HG03432 (cell line): Measurements from ENCODE around the gene SLC4A8.
"Not testable (repeated sequence)": the region's sequence is repeated elsewhere in the genome, so short reads cannot be mapped to it uniquely, and the experiment has no call there.

Experiments used
- ATAC-seq: cut with Tn5 transposase; IDR thresholded peaks from one replicate; pipeline ENCODE4 v1.9.1; 2021; ENCODE audit warnings: mild to moderate bottlenecking, moderate library complexity; ENCODE audit not compliant: unreplicated experiment

Gene SLC4A8

DNA sequence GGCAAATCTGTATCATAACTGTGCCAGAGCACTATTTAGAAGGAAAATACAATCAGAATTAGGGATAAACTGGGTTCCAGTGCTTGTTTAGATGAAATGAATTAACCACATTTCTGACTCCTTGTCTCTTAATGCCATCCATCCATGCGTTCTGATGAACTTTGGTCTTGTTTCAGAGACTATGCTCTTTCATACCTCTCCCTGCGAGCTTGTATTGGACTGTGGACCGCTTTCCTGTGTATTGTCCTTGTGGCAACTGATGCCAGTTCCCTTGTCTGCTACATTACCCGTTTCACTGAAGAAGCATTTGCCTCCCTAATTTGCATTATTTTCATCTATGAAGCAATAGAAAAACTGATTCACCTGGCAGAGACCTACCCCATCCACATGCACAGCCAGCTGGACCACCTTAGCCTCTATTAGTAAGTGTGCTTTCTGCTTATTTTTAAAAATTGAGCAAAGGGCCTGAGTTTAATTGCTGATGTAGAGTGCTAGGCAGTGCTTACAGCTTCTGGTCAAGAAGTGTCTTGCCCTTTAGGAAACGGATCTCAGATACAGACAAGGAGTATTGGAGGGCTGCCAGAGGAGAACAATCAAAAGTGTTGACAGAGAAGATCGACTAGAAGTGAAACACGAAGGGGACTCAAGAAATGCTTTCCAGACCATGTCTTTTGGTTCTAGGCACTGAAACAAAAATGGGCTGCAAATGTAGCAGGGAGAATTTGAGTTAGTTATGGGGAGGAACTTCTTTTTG is 46.7 kb downstream of the SLC4A8 start:
- no peak for ATAC-seq

DNA sequence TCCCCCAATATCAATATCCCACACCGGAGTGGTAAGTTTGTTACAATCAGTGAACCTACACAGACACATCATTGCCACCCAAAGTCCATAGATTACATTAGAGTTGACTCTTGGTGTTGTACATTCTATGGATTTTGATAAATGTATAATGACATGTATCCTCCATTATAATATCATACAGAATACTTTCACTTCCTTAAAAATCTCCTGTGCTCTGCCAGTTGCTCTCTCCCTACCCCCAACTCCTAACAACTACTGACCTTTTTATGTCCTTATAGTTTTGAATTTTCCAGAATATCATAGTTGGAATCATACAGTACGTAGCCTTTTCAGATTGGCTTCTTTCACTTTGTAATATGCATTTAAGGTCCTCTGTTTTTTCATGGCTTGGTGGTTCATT is 48.4 kb downstream of the SLC4A8 start:
- no peak for ATAC-seq

DNA sequence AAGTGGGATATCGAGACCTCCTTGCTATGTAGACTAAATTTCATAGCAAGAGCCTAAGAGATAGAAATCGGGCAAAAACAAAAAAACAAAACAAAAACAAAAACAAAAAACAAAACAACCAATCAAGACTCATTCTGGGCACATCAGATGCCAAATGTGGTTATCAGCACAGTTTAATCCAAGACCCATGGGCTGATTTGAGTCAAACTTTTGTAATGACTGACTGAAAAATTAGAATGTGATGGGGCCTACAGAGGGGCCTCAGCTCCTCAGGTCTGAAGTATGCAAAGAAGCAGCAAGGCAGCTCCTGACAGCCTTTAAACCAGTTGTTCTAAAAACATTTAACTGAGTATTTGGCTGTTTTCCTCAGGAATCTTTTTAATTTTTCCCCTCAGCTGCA is 49.3 kb downstream of the SLC4A8 start:
- no peak for ATAC-seq

DNA sequence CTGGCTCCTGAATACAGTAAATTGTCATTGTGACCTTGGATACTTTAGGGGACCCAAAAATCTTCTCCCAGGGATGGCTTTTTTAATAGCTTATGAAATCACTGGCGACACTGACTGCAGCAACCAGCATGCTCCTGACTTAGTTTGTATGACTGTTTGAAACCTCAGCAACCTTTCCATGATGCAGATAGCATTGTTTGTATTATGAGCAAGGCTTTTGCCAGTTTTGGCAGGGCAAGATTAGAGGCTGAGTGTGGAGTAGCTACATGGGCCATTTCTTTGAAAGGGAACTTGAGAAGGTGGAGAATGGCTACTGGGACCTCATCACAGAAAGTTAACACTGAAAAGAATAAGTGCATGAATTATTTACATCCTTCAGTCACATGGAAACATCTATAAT is 50.9 kb downstream of the SLC4A8 start:
- no peak for ATAC-seq

DNA sequence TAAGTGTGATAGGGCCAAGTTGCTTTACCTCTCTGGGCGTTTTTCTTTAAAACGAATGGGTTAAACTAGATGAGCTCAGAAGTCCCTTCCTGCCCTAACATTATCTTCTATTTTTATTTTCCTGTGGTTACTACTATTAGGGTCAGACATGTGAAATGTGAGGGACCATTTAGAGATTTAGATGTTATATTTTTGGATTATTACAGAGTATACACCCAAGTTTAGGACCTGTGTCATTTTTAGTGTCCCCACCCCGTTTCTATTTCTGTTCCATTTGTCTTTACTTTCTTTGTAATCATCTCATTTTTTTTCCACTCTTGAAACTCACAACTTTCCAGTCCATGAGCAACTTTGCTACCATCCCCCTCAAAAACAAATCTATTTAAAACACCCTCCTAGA is 56.3 kb downstream of the SLC4A8 start:
- no peak for ATAC-seq

DNA sequence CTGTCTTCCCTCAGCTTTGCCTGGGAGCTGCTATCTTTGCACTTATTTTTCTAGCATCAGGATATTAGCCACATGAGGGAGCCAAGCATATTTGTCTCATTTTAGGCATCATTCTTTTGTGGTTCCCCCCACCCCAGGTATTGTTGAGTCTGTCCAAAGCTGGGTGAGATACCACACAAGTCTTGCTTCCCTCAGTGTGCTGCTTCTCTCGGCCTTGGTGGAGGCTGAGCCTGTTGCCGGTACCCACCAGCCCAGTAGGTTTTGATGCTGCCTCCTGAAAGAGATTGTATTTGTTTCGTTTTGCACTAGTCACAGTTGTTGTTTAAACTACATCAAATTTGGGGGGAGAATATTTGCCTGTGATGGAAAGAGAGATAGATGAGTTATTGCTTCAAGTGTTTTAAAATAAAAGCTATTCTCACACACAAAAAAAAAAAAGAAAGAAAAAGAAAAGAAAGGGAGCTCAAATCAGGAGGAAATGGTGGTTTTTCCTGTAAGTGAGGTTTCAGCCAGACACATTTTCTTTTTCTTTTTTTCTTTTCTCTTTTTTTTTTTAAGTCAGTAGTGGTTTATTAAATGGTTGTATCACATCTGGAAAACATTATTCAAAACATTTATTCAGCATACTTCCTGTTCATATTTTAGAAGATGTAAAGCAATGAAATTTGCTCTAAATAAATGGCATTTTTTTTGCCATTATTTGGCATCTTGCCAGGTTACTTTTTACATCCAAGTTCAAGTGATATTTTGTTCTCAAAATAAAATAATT is 58.5 kb downstream of the SLC4A8 start:
- no peak for ATAC-seq

DNA sequence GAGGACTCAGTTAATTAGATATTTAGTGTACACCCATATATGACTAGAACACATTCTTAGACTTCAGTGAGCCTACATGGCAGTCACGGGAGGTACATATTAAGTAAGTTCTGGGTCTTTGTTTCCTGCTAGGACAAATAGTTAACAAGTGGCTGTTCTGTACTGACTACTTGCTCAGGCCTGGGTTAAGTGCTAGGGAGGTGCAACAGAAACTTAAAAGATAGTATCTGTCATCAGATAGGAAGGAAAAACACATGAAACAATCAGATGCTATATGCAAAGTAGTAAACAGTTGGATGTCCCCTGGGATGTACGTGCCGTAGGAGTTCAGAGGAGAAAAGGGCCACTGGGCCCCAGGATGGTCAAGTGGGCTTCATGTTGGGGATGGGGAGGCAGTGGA is 59.5 kb downstream of the SLC4A8 start:
- no peak for ATAC-seq

DNA sequence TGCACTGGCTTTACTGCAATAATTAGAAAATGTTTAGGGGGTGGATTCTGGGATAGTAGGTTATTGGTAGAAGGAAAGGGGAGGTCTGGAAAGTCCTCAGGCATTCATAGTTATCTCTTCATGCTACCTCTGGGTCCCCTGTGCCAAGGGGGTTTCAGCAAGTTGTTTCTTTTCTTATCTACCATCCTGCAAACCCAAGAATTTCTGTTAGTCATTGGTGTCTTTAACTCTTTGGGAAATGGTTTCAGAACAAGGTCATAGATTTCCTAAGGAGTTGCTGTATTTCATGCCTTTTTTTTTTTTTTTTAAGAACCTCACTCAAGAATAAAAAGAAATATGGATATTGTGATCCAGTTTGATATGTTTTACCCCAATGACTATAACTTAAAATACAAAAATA is 63.6 kb downstream of the SLC4A8 start:
- no peak for ATAC-seq

DNA sequence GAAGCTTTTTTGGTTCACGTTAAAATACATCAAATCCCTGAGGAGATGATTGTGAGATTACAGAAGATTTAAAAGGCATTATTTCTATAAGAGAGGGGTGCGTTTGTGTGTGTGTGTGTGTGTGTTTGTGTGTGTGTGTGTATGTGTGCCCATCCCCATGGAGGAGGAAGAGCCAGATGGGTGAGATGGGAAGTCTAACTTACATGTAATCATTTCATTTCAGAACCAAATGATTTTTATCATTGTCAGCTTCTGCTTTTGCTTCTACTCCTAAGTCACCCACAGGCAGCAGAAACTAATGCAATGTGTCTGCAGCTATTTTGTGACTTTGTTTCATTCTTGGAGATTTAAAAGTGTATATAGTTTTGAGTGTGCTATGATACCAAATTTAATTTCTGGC is 68.7 kb downstream of the SLC4A8 start:
- no peak for ATAC-seq

DNA sequence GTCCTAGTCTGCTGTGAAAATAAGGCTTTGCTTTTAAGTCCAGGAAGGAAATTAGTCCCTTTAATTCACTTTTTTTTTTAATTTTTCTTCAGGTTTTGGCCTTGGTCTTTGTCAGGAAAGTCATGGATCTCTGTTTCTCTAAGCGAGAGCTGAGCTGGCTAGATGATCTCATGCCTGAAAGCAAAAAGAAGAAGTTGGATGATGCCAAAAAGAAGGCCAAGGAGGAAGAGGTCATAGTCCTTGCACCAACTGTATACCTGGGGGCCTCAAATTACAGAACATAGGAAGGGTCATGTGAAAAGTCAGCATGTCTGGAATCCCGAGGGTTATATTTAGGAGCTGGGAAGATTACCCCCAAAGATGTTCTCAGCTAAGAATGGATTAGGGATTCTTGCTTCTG is 72.3 kb downstream of the SLC4A8 start:
- no peak for ATAC-seq

DNA sequence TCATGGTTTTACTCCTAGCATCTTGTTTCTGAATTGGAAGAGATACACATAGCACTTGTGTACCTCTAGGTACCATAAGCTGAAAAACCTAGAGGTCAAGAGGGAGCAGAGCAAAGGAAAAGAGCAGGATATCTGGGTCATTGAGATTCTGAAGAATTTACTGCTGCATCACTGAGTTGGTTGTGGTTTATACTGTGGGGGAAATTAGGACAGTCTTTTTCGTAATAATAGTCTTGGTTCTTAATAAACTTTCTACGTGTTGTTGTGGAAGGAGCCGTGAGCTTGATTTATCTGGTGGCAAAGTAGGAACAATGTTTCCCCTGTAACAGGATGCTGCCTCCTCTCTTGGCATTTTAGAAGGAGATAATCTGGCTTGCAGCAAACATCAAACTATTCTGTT is 80.2 kb downstream of the SLC4A8 start:
- ATAC-seq: no peak

DNA sequence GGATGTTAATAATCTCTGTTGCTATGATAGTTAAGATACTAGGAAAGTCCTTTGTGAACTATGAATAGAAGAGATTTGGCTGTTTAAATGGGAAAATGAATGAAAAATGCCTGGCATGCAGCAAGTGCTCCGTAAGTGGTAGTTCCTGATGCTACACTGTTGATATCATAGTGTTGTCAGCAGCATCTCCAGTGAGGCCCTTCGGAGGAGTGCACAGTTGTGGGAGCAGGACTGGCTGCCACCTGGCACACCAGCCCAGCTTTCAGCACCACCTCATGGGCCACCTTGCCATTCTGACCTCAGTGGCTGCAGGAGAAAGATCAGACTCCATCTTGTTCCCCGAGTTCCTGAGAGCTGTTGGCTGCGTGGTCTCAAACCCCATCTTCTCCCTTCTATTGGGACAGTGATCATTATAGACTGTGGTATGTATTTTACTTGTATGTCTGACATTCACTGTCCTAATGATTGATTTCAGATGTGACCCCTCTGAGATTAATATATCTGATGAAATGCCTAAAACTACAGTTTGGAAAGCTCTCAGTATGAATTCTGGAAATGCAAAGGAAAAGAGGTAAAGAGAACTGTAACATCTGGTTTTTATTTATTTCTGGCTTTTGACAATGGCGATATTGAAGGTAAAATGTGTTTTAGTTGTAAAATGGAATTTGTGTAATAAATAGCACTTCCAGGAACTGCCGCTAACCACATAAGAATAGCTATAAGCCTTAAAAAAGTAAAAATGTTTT is 80.9 kb downstream of the SLC4A8 start:
- ATAC-seq: no peak

DNA sequence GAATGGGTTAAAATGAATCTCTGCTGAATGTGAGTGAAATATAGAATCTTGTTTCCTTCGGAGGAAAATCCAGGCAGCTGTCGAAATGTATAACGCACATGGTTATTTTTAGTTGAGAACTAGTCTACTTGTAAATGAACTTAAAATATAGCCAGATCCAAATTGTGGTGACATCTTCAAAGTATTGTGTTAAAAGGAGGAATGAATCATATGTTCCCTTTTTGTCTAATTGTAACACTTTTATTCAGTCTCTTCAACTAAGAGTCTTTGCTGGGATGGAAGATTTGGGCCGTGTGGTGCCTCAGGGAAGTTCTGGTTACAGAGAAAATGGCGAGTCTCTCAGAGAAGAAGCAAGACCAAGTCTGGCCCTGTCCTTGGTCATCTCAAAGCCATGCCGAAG is 82.5 kb downstream of the SLC4A8 start:
- ATAC-seq: no peak

DNA sequence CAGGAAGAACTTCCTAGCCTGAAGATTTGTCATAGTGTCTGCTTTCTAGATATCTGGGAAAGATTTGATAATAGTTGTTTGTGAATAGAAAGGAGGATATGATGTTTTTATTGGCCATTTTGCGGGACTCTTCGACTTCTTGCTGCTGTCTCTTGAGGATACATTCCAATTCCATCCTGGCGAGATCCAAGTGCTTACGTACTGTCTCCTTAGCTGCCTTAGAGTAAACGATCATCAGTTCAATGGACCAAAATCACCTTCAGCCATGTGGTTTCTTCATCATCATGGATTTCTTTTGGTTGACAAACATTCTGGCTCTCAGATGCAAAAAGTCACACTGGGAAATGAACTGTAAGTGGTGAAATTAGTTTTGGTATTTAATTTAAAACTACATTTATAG is 83.7 kb downstream of the SLC4A8 start:
- no peak for ATAC-seq

DNA sequence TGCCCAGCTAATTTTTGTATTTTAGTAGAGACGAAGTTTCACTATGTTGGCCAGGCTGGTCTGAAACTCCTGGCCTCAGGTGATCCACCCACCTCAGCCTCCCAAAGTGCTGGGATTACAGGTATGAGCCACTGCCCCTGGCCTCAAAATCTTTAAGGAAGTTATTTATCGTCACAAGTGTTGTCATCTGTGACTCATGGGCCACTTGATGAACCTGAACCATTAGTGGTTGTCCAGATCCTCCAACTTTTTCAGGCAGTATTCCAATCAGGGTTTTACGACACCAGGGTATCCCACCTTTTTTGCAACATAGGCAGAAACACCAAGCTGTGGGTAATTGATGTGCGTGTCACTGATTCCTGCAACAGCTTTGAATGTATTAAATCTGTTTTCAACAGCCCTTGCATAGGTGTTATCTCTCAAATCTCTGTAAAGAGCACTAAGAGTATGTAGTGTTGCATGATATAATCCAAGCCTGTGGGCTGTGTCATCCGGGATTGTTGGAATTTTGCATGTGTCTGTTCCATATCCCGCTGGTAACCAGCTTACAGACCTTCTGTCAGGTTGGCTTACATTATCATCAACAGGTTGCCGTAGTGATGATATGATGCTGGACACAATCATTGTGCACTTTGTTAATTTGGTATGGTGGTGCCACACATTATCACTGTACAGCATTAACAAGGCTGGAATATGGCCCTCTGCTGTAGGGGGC is 87.1 kb downstream of the SLC4A8 start:
- no peak for ATAC-seq

DNA sequence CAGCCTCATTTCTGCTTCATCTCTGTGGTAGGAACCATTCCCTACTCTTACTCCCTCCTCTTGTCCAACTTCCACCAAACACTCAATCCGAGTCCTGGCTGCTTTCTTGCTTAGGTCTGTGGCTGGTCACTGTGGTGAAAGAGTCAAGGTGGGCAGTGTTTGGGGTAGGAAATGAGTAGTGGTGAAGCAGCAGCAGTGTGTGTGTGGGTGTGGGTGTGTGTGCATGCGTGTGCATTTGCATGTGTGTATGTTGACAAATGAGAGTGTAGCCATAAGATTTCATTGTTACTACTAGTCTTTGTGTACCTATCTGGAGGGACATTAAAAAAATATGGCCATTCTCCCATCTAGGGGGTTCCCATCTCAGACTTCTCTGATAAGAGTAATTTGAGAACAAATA is 87.8 kb downstream of the SLC4A8 start:
- no peak for ATAC-seq

DNA sequence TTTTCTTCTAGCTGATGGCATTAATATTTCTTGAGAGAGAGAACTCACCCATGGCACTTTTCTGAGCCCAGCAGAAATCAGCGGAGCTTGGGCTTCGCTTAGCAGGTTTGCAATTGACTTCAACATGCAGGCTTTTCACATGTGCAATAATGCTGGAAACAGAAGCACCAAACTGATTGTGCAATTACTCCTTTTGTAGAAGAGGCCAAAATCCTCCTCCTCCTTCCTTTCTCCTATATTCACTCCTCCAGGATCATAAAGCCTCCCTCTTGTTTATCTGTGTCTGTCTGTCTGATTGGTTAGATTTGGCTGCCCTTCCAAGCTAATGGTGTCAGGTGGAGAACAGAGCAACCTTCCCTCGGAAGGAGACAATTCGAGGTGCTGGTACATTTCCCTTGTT is 90.4 kb downstream of the SLC4A8 start:
- not testable (repeated sequence) for ATAC-seq

DNA sequence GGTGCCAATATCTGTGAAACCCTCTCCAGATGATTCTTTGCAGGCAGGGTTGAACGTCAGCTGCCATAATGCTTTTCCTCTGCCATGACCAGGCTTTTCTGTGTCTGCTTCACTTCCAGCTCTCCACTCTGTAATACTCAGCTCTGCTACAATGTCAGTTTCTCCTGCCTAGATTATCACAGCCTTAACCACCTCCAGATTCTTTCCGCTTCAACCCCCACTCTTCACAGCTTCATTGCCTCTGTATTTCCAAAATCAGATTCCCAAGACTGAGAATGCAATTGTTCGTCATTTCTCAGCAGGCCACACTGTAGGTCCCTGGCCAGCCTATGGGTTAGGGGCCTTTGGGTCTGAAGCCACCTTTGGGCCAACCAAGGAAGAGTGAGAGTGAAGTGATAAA is 92.7 kb downstream of the SLC4A8 start:
- ATAC-seq: no peak

DNA sequence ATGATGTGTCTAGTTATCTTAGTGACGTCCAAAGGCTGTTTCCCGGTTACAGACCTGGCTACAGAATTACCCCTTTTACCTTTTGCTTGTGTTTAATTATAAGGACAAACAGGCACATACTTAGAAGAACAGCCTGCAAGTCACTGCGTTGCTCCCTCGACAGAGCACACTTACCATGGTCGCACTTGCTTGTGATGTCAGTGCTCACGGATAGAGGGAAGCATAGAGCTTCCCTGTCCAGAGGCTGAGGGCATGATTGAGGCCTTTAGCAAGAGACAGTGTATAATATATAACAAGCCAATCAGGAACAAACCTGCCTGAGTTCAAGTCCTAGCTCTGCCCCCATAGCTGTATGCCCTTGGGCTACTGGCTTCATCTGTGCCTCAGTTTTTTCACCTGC is 93.2 kb downstream of the SLC4A8 start:
- ATAC-seq: no peak

DNA sequence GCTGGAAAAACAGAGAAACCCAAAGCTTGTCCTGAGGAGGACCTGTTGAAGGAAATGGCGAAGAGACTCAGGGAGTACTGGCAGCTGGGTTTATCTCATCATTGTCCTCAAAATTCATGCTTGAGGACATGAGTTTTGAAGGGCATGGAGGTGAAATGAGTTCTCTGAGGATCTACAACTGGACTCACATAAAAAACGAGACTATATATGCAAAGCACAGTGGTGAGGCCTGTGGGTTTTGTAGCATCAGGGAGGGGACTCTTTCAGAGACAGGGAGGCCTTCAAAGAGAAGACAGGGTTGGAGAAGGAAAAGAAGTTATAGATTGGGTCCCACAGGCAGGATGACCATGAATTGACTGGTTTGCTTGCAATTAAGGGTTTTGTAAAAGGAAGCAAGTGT is 95.1 kb downstream of the SLC4A8 start:
- ATAC-seq: no peak

DNA sequence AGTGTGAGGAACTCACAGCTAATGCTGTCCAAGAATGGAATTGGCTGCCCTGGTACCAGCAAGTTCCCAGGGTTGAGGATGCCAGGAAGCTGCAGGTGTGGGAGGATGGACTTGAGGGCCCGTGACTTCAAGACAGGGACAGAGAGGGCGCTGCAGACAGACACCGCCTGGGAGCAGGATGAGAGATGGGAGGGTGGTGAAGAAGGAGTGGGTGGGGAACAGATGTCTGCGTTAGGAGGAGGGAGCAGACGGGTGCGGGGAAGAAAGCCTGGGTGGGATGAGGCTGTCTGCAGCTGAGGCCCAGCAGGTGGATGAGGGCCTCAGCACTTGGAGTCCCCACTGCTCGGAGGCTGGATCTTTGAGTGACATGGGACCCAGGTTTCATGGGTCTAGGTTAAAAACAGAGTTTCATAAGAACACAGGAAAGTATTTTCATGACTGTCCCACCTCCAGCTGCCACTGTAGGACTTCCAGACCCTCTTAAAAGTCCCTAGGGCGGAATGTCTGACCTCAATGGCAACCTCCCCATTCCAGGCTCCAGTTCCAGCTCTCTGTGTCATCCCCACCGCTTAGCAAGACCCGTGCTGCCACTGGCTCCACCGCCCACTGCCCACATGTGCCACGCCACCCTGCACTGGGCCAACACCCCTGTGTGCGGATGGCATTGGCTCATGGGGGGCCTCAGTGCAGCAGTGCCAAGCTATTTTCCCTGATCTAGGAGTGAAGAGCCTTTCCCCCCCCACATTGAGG is 96.1 kb downstream of the SLC4A8 start:
- no peak for ATAC-seq
